Neural progenitor cell (in vitro differentiated cells): ENCODE results near the gene MCMBP. TPM values are rescaled to one million over a fixed set of nuclear protein-coding genes. Genes with fewer than 3 reads are reported as not detected.

Experiments used
- DNase-seq: peaks from one replicate; pipeline ENCODE4 v3.0.0-alpha.2; 2016; ENCODE audit warnings: low spot score
- H2AFZ ChIP-seq: fragments of 200-600 bp; sonication (generic); replicated peaks from 2 replicates; pipeline ENCODE4 v1.6.1; 2016; ENCODE audit warnings: antibody characterized with exemption
- H3F3A ChIP-seq: fragments of 200-600 bp; sonication (generic); 2 replicates; pipeline ENCODE4 v1.6.1; 2016; ENCODE audit warnings: antibody characterized with exemption, low read depth
- H3K27ac ChIP-seq: fragments of 200-600 bp; sonication (generic); 2 replicates; pipeline ENCODE4 v1.5.1; 2016; ENCODE audit warnings: mild to moderate bottlenecking
- H3K27me3 ChIP-seq: fragments of 200-600 bp; sonication (generic); 2 replicates; pipeline ENCODE4 v1.6.1; 2016; ENCODE audit warnings: mild to moderate bottlenecking, moderate library complexity
- H3K36me3 ChIP-seq: fragments of 200-600 bp; sonication (generic); 2 replicates; pipeline ENCODE4 v1.5.1; 2016
- H3K4me1 ChIP-seq: fragments of 200-600 bp; sonication (generic); 2 replicates; pipeline ENCODE4 v1.6.1; 2016; ENCODE audit warnings: mixed run types
- H3K4me2 ChIP-seq: fragments of 200-600 bp; sonication (generic); 2 replicates; pipeline ENCODE4 v1.6.1; 2016
- H3K4me3 ChIP-seq: fragments of 200-600 bp; sonication (generic); 2 replicates; pipeline ENCODE4 v1.5.1; 2016
- H3K79me2 ChIP-seq: fragments of 200-600 bp; sonication (generic); 2 replicates; pipeline ENCODE4 v1.6.1; 2016; ENCODE audit warnings: low read depth
- H3K9ac ChIP-seq: fragments of 200-600 bp; sonication (generic); 2 replicates; pipeline ENCODE4 v1.6.1; 2016
- H3K9me3 ChIP-seq: fragments of 200-600 bp; sonication (generic); 2 replicates; pipeline ENCODE4 v1.5.1; 2016; ENCODE audit warnings: low read depth
- H4K20me1 ChIP-seq: fragments of 200-600 bp; sonication (generic); 2 replicates; pipeline ENCODE4 v1.6.1; 2016; ENCODE audit warnings: low read depth
- H3K27ac Mint-ChIP-seq: 3 replicates; pipeline ENCODE4 v1.8.0; 2021; ENCODE audit warnings: mixed read lengths
- H3K27me3 Mint-ChIP-seq: 2 replicates; pipeline ENCODE4 v1.8.0; 2022; ENCODE audit warnings: low read depth, mild to moderate bottlenecking, inconsistent platforms, moderate library complexity, mixed read lengths; ENCODE audit not compliant: insufficient read depth
- H3K36me3 Mint-ChIP-seq: 3 replicates; pipeline ENCODE4 v1.8.0; 2021; ENCODE audit warnings: mixed read lengths
- H3K4me1 Mint-ChIP-seq: 3 replicates; pipeline ENCODE4 v1.8.0; 2021; ENCODE audit warnings: mixed read lengths
- H3K4me3 Mint-ChIP-seq: 3 replicates; pipeline ENCODE4 v1.8.0; 2021; ENCODE audit warnings: mild to moderate bottlenecking, moderate library complexity, mixed read lengths
- H3K9me3 Mint-ChIP-seq: 3 replicates; pipeline ENCODE4 v1.8.0; 2020; ENCODE audit warnings: mixed read lengths
- CTCF ChIP-seq: fragments of 200-600 bp; sonication (generic); IDR thresholded peaks from 2 replicates; pipeline ENCODE4 v1.5.1; 2017; ENCODE audit warnings: antibody characterized with exemption, mild to moderate bottlenecking
- EZH2 ChIP-seq: fragments of 200-600 bp; sonication (generic); IDR thresholded peaks from 2 replicates; pipeline ENCODE4 v1.6.1; 2017; ENCODE audit warnings: antibody characterized with exemption, mild to moderate bottlenecking, moderate library complexity
- EZH2phosphoT487 ChIP-seq: fragments of 200-600 bp; sonication (generic); IDR thresholded peaks from 2 replicates; pipeline ENCODE4 v1.6.1; 2017; ENCODE audit warnings: antibody characterized with exemption
- total RNA-seq: library from RNA; depleted of rRNA; stranded (reverse); fragments of >200 nt; gene quantifications from 2 replicates; pipeline ENCODE4 v1.2.3, GENCODE V29; 2015; ENCODE audit warnings: low replicate concordance

The MCMBP gene
- total RNA-seq, 1 donor from 2014 or later = 86.3 TPM

- H3K27me3 Mint-ChIP-seq = no peaks in the 10 kb centered on the region
- no peaks in the 10 kb centered on the region for H3K9me3 Mint-ChIP-seq
- Histone ChIP-seq H3K36me3 (peaks cover 10% of the 10 kb centered on the region), H2AFZ (no peak overlapping the region), H3K27ac (peak overlapping the region; percentile 13), H4K20me1 (peaks cover 9% of the 10 kb centered on the region), H3K9me3 (no peaks in the 10 kb centered on the region), H3K9ac (no peak overlapping the region), H3K4me2 (no peak overlapping the region), H3F3A (peaks cover 56% of the 10 kb centered on the region), H3K4me1 (no peaks in the 10 kb centered on the region), H3K27me3 (no peaks in the 10 kb centered on the region), H3K4me3 (no peak overlapping the region), H3K79me2 (peaks cover 13% of the 10 kb centered on the region)
- H3K4me3 Mint-ChIP-seq = no peak overlapping the region
- H3K27ac Mint-ChIP-seq = no peak overlapping the region
- DNase-seq = no peak
- peaks cover 37% of the 10 kb centered on the region for H3K36me3 Mint-ChIP-seq
- no peak for TF ChIP-seq EZH2
- TF ChIP-seq CTCF = no peak
- no peak for TF ChIP-seq EZH2phosphoT487
- H3K4me1 Mint-ChIP-seq = no peaks in the 10 kb centered on the region
These were observed 45.9 kb downstream of the MCMBP start for GRCh38 chr10:119826771-119827170.

GRCh38 chr10:119824299-119824698 is 48.3 kb downstream of the MCMBP start:
- Histone ChIP-seq H2AFZ (no peak overlapping the region), H3K27ac (no peak overlapping the region), H3K36me3 (no peaks in the 10 kb centered on the region), H3K4me2 (no peak overlapping the region), H3K9ac (no peak overlapping the region), H3K4me1 (peaks cover 4% of the 10 kb centered on the region), H3K4me3 (no peak overlapping the region), H3K9me3 (no peaks in the 10 kb centered on the region), H3F3A (peaks cover 38% of the 10 kb centered on the region), H3K27me3 (no peaks in the 10 kb centered on the region), H3K79me2 (peaks cover 38% of the 10 kb centered on the region), H4K20me1 (peaks cover 9% of the 10 kb centered on the region)
- no peak overlapping the region for H3K27ac Mint-ChIP-seq
- H3K9me3 Mint-ChIP-seq = no peaks in the 10 kb centered on the region
- peaks cover 14% of the 10 kb centered on the region for H3K4me1 Mint-ChIP-seq
- TF ChIP-seq EZH2phosphoT487 (no peak), EZH2 (no peak), CTCF (no peak)
- DNase-seq = no peak
- peaks cover 27% of the 10 kb centered on the region for H3K36me3 Mint-ChIP-seq
- H3K27me3 Mint-ChIP-seq = no peaks in the 10 kb centered on the region
- no peak overlapping the region for H3K4me3 Mint-ChIP-seq

- H3K9me3 Mint-ChIP-seq = peaks cover 2% of the 10 kb centered on the region
- H3K4me3 Mint-ChIP-seq = peak overlapping the region; percentile 93
- peaks cover 19% of the 10 kb centered on the region for H3K4me1 Mint-ChIP-seq
- Histone ChIP-seq H3K4me2 (peak overlapping the region; percentile 86), H3K4me3 (peak overlapping the region; percentile 63), H4K20me1 (peaks cover 5% of the 10 kb centered on the region), H2AFZ (no peak overlapping the region), H3K79me2 (peaks cover 40% of the 10 kb centered on the region), H3K9me3 (no peaks in the 10 kb centered on the region), H3F3A (peaks cover 28% of the 10 kb centered on the region), H3K27me3 (no peaks in the 10 kb centered on the region), H3K27ac (no peak overlapping the region), H3K4me1 (peaks cover 4% of the 10 kb centered on the region), H3K9ac (no peak overlapping the region), H3K36me3 (no peaks in the 10 kb centered on the region)
- TF ChIP-seq EZH2phosphoT487 = no peak
- TF ChIP-seq EZH2 = no peak
- TF ChIP-seq CTCF = no peak
- peaks cover 19% of the 10 kb centered on the region for H3K36me3 Mint-ChIP-seq
- H3K27me3 Mint-ChIP-seq = no peaks in the 10 kb centered on the region
- DNase-seq = no peak
- H3K27ac Mint-ChIP-seq = no peak overlapping the region
These were observed 51.5 kb downstream of the MCMBP start for GRCh38 chr10:119821182-119821581.
